Measurements from ENCODE around the gene MCAT. TPM values are rescaled to one million over a fixed set of nuclear protein-coding genes. Genes with fewer than 3 reads are reported as not detected.

MCAT gene
- total and polyA plus RNA-seq, 2 donors, result 6.3 to 20.9 TPM

GRCh38 chr22:43179911-43180195 is 36.7 kb upstream of the MCAT start:
- peaks cover 3% of the 10 kb centered on the region for H3K36me3 ChIP-seq (ENCODE audit: insufficient read depth)
- WGBS, result 96% methylated on average over 15 of the region's 15 CpGs
- H3K27ac ChIP-seq (ENCODE audit: low read depth), result no peak overlapping the region
- DNase-seq (ENCODE audit: extremely low spot score), result no peak
- no peak overlapping the region for H3K4me3 ChIP-seq (ENCODE audit: low read depth, low read length)
- no peaks in the 10 kb centered on the region for H3K4me1 ChIP-seq (ENCODE audit: insufficient read depth)

DNA sequence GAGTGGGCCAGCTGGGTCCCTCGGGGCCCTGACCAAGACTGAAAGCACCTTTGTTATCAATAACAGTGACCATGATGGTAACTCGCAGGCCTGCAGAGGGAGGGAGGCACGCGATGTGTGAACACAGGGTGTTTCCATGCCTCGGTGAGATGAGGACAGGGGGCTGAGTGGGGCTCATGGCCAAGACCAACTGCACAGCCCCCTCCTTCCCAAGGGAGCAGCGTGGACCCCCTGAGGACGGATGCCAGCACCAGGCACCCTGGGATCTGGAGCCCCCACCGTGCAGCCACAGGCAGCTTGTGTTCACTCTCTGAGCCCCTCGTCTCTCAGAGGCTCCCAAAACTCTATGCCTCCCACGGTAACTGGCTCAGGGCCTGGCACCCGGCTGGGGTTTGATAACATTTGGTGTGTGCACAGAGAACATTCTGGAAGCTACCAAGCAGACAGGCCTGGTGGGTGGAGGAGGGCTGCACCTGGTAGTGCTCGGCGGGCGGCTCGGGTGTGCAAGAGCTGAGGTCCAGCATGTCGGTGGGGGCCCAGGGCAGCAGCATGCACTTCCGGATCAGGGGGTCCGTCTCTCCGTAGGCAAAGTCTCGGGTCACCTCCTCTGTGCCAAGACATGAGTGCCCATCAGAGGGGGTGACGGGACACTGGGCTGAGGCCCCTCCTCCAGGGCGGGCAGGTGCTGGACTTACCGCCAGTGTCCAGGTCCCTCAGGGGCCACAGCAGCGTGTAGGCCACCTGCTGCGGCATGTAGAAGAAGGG is 36.1 kb upstream of the MCAT start:
- Histone ChIP-seq H3K27ac (ENCODE audit: low read depth) (no peak overlapping the region), H3K4me3 (ENCODE audit: low read depth, low read length) (no peak overlapping the region), H3K36me3 (ENCODE audit: insufficient read depth) (peaks cover 3% of the 10 kb centered on the region), H3K4me1 (ENCODE audit: insufficient read depth) (no peaks in the 10 kb centered on the region)
- 96% methylated on average over 25 of the region's 25 CpGs for WGBS
- DNase-seq (ENCODE audit: extremely low spot score), result no peak

DNA sequence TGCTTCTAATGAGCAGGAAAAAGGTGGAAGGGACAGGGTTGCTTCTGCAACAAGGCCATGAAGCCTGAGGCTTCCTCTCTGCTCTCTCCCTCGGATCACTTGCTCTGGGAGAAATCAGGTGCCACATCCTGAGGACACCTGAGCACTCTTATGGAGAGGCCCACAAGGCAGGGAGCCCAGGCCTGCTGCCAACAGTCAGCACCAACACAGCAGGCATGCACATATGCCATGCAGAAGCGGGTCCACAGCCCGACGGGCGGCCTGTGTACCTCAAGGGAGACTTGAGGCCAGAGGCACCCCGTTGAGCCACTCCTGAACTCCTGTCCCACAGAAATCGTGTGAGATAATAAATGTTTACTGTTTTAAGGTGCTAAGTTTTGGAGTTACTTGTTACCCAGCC is 34.3 kb upstream of the MCAT start:
- Histone ChIP-seq H3K4me3 (ENCODE audit: low read depth, low read length) (no peak overlapping the region), H3K36me3 (ENCODE audit: insufficient read depth) (peaks cover 3% of the 10 kb centered on the region), H3K4me1 (ENCODE audit: insufficient read depth) (no peaks in the 10 kb centered on the region), H3K27ac (ENCODE audit: low read depth) (no peak overlapping the region)
- 92% methylated on average over 7 of the region's 7 CpGs for WGBS
- DNase-seq (ENCODE audit: extremely low spot score), result no peak

- DNase-seq (ENCODE audit: extremely low spot score), result no peak
- Histone ChIP-seq H3K4me1 (ENCODE audit: insufficient read depth) (no peaks in the 10 kb centered on the region), H3K4me3 (ENCODE audit: low read depth, low read length) (no peak overlapping the region), H3K27ac (ENCODE audit: low read depth) (no peak overlapping the region), H3K36me3 (ENCODE audit: insufficient read depth) (peaks cover 3% of the 10 kb centered on the region)
- WGBS, result 88% methylated on average over 15 of the region's 15 CpGs
Observed at GRCh38 chr22:43176090-43176489, 32.9 kb upstream of the MCAT start.

- 88% methylated on average over 9 of the region's 9 CpGs for WGBS
- Histone ChIP-seq H3K27ac (ENCODE audit: low read depth) (no peak overlapping the region), H3K4me1 (ENCODE audit: insufficient read depth) (no peaks in the 10 kb centered on the region), H3K36me3 (ENCODE audit: insufficient read depth) (no peaks in the 10 kb centered on the region), H3K4me3 (ENCODE audit: low read depth, low read length) (no peak overlapping the region)
- no peak for DNase-seq (ENCODE audit: extremely low spot score)
Observed at GRCh38 chr22:43174941-43175531, 31.8 kb upstream of the MCAT start.

GRCh38 chr22:43173976-43174720 is 30.9 kb upstream of the MCAT start:
- DNase-seq (ENCODE audit: extremely low spot score), result no peak
- Histone ChIP-seq H3K36me3 (ENCODE audit: insufficient read depth) (no peaks in the 10 kb centered on the region), H3K4me3 (ENCODE audit: low read depth, low read length) (no peak overlapping the region), H3K4me1 (ENCODE audit: insufficient read depth) (no peaks in the 10 kb centered on the region), H3K27ac (ENCODE audit: low read depth) (no peak overlapping the region)
- 92% methylated on average over 39 of the region's 39 CpGs for WGBS

DNA sequence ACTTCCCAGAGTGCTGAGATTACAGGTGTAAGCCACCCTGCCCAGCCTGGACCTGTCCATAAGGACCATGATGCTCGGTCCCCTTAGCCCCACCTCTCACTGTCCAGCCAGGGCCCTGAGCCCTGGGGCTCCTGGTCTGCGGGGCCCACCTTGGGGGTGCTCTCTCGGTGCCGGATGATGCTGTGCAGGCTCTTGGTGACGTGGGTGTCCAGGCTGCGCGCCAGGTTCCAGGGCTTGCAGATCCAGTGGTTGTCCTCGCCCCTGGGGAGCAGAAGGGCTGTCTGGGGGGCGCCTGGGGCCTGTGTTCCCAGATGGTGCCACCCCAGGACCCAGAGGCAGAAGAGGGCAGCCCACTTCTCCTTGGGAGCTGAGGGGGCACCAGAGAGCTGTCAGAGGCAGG is 30.4 kb upstream of the MCAT start:
- Histone ChIP-seq H3K4me3 (ENCODE audit: low read depth, low read length) (no peak overlapping the region), H3K4me1 (ENCODE audit: insufficient read depth) (no peaks in the 10 kb centered on the region), H3K27ac (ENCODE audit: low read depth) (no peak overlapping the region), H3K36me3 (ENCODE audit: insufficient read depth) (no peaks in the 10 kb centered on the region)
- DNase-seq (ENCODE audit: extremely low spot score), result no peak
- 89% methylated on average over 9 of the region's 9 CpGs for WGBS

DNA sequence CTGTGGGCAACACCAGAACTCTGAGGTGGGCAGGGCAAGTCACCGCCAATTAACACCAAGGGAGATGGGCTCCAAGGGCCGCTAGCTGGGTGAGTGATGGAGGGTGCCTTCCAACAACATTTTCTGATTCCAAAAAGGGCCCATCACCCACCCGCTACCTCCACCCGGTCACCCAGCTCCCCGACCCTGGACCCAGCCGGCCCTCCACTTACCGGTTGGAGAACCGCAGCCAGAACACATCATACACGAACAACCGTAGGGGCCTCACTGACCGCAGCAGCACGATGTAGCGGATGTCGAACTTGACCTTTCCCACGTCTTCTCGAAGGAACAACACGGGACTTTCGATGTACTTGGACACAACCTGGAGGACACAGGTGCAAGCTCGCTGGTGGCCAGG is 29.0 kb upstream of the MCAT start:
- WGBS, result 97% methylated on average over 19 of the region's 19 CpGs
- no peaks in the 10 kb centered on the region for H3K36me3 ChIP-seq (ENCODE audit: insufficient read depth)
- no peak overlapping the region for H3K4me3 ChIP-seq (ENCODE audit: low read depth, low read length)
- H3K27ac ChIP-seq (ENCODE audit: low read depth), result no peak overlapping the region
- DNase-seq (ENCODE audit: extremely low spot score), result no peak
- no peaks in the 10 kb centered on the region for H3K4me1 ChIP-seq (ENCODE audit: insufficient read depth)

- 88% methylated on average over 12 of the region's 12 CpGs for whole genome bisulfite sequencing
- Histone ChIP-seq H3K27ac (ENCODE audit: low read depth) (no peak overlapping the region), H3K4me3 (ENCODE audit: low read depth, low read length) (no peak overlapping the region), H3K36me3 (ENCODE audit: insufficient read depth) (no peaks in the 10 kb centered on the region), H3K4me1 (ENCODE audit: insufficient read depth) (no peaks in the 10 kb centered on the region)
- no peak for DNase-seq (ENCODE audit: extremely low spot score)
Observed at GRCh38 chr22:43171607-43172006, 28.4 kb upstream of the MCAT start.

DNA sequence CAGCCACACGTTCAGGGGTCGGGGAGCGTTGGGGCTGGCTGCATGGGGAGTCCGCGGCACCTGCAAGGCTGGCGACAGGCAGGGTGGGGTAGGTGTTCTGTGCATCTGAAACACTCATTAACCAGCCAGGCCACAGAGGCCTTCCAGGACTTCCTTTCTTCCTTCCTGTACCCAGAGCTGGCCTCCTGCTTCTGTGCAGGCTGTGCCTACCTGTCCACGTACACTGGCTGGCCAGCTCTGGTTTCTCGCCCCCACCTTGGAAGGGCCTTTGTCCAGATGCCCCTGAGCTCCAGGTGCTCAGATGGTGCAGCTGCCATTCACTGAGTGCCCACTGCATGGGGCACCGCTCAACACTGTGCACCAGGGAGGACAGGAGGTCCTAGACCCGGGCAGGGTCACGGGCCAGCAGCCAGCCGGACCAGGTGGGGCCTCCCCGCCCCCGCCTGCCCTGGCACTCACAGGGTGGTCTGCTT is 27.9 kb upstream of the MCAT start:
- H3K4me3 ChIP-seq (ENCODE audit: low read depth, low read length), result no peak overlapping the region
- no peak overlapping the region for H3K27ac ChIP-seq (ENCODE audit: low read depth)
- H3K4me1 ChIP-seq (ENCODE audit: insufficient read depth), result no peaks in the 10 kb centered on the region
- 84% methylated on average over 14 of the region's 14 CpGs for WGBS
- DNase-seq (ENCODE audit: extremely low spot score), result no peak
- H3K36me3 ChIP-seq (ENCODE audit: insufficient read depth), result no peaks in the 10 kb centered on the region

GRCh38 chr22:43170131-43170480 is 26.9 kb upstream of the MCAT start:
- no peaks in the 10 kb centered on the region for H3K36me3 ChIP-seq (ENCODE audit: insufficient read depth)
- H3K4me1 ChIP-seq (ENCODE audit: insufficient read depth), result no peaks in the 10 kb centered on the region
- WGBS, result 93% methylated on average over 9 of the region's 9 CpGs
- H3K4me3 ChIP-seq (ENCODE audit: low read depth, low read length), result no peak overlapping the region
- no peak for DNase-seq (ENCODE audit: extremely low spot score)
- H3K27ac ChIP-seq (ENCODE audit: low read depth), result no peak overlapping the region

GRCh38 chr22:43169310-43170130 is 26.3 kb upstream of the MCAT start:
- WGBS, result 94% methylated on average over 23 of the region's 23 CpGs
- no peak overlapping the region for H3K4me3 ChIP-seq (ENCODE audit: low read depth, low read length)
- H3K27ac ChIP-seq (ENCODE audit: low read depth), result no peak overlapping the region
- no peaks in the 10 kb centered on the region for H3K36me3 ChIP-seq (ENCODE audit: insufficient read depth)
- DNase-seq (ENCODE audit: extremely low spot score), result no peak
- no peaks in the 10 kb centered on the region for H3K4me1 ChIP-seq (ENCODE audit: insufficient read depth)

- Histone ChIP-seq H3K4me1 (ENCODE audit: insufficient read depth) (no peaks in the 10 kb centered on the region), H3K36me3 (ENCODE audit: insufficient read depth) (no peaks in the 10 kb centered on the region), H3K4me3 (ENCODE audit: low read depth, low read length) (no peak overlapping the region), H3K27ac (ENCODE audit: low read depth) (no peak overlapping the region)
- DNase-seq (ENCODE audit: extremely low spot score), result no peak
- WGBS, result 84% methylated on average over 25 of the region's 25 CpGs
Observed at GRCh38 chr22:43168471-43169309, 25.5 kb upstream of the MCAT start.

Measured in urinary bladder (tissue), 4 donors.